HL-60 (cell line): Measurements from ENCODE around the gene NFIA.

Source experiments
- DNase-seq, 2 experiments: peaks; one replicate each; pipeline ENCODE4 v3.0.0-alpha.2; 2010 to 2020; ENCODE audit warnings: low read depth in 1 of 2, low spot score in 1 of 2
- H3K27ac ChIP-seq: fragments of 250-450 bp; sonication (Bioruptor Pico); replicated peaks from 2 replicates; pipeline ENCODE4 v1.5.1; 2020; ENCODE audit warnings: mild to moderate bottlenecking, moderate library complexity
- H3K27me3 ChIP-seq: fragments of 250-450 bp; sonication (Bioruptor Pico); 2 replicates; pipeline ENCODE4 v1.5.1; 2021; ENCODE audit warnings: mild to moderate bottlenecking, moderate library complexity; ENCODE audit not compliant: insufficient read depth, poor library complexity, severe bottlenecking
- H3K4me3 ChIP-seq: replicated peaks from 2 replicates; pipeline ENCODE4 v1.5.1; 2011; ENCODE audit warnings: mild to moderate bottlenecking, control low read depth, low read length; ENCODE audit not compliant: insufficient read depth
- GABPA ChIP-seq: IDR thresholded peaks from 2 replicates; pipeline ENCODE4 v1.6.1; 2012; ENCODE audit warnings: low read depth
- POLR2AphosphoS5 ChIP-seq: IDR thresholded peaks from 2 replicates; pipeline ENCODE4 v1.6.1; 2012; ENCODE audit warnings: low read depth
- SPI1 ChIP-seq: IDR thresholded peaks from 2 replicates; pipeline ENCODE4 v1.6.1; 2012; ENCODE audit warnings: low read depth, mild to moderate bottlenecking, borderline replicate concordance
- TF ChIP-seq, protein P1 (sequence below): IDR thresholded peaks from 2 replicates; pipeline ENCODE4 v1.6.1; 2012; ENCODE audit warnings: low read depth; ENCODE audit not compliant: insufficient replicate concordance
- TF ChIP-seq, protein P2 (sequence below): IDR thresholded peaks from one replicate; pipeline ENCODE4 v1.5.1; 2011; ENCODE audit warnings: low read length, control low read depth, inconsistent platforms; ENCODE audit not compliant: insufficient read depth

The NFIA gene

GRCh38 chr1:61368366-61368765 is 286.0 kb downstream of the NFIA start:
- no peak for TF ChIP-seq GABPA
- TF ChIP-seq, protein P1, sequence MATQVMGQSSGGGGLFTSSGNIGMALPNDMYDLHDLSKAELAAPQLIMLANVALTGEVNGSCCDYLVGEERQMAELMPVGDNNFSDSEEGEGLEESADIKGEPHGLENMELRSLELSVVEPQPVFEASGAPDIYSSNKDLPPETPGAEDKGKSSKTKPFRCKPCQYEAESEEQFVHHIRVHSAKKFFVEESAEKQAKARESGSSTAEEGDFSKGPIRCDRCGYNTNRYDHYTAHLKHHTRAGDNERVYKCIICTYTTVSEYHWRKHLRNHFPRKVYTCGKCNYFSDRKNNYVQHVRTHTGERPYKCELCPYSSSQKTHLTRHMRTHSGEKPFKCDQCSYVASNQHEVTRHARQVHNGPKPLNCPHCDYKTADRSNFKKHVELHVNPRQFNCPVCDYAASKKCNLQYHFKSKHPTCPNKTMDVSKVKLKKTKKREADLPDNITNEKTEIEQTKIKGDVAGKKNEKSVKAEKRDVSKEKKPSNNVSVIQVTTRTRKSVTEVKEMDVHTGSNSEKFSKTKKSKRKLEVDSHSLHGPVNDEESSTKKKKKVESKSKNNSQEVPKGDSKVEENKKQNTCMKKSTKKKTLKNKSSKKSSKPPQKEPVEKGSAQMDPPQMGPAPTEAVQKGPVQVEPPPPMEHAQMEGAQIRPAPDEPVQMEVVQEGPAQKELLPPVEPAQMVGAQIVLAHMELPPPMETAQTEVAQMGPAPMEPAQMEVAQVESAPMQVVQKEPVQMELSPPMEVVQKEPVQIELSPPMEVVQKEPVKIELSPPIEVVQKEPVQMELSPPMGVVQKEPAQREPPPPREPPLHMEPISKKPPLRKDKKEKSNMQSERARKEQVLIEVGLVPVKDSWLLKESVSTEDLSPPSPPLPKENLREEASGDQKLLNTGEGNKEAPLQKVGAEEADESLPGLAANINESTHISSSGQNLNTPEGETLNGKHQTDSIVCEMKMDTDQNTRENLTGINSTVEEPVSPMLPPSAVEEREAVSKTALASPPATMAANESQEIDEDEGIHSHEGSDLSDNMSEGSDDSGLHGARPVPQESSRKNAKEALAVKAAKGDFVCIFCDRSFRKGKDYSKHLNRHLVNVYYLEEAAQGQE: no peak
- TF ChIP-seq SPI1: no peak
- TF ChIP-seq POLR2AphosphoS5: no peak
- TF ChIP-seq, protein P2, sequence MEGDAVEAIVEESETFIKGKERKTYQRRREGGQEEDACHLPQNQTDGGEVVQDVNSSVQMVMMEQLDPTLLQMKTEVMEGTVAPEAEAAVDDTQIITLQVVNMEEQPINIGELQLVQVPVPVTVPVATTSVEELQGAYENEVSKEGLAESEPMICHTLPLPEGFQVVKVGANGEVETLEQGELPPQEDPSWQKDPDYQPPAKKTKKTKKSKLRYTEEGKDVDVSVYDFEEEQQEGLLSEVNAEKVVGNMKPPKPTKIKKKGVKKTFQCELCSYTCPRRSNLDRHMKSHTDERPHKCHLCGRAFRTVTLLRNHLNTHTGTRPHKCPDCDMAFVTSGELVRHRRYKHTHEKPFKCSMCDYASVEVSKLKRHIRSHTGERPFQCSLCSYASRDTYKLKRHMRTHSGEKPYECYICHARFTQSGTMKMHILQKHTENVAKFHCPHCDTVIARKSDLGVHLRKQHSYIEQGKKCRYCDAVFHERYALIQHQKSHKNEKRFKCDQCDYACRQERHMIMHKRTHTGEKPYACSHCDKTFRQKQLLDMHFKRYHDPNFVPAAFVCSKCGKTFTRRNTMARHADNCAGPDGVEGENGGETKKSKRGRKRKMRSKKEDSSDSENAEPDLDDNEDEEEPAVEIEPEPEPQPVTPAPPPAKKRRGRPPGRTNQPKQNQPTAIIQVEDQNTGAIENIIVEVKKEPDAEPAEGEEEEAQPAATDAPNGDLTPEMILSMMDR: no peak
- Histone ChIP-seq H3K27me3 (peaks cover 2% of the 10 kb centered on the region), H3K27ac (no peak overlapping the region), H3K4me3 (no peak overlapping the region)
- no peak for DNase-seq

GRCh38 chr1:61368876-61369275 is 286.5 kb downstream of the NFIA start:
- no peak for DNase-seq
- Histone ChIP-seq H3K27me3 (peaks cover 2% of the 10 kb centered on the region), H3K27ac (no peak overlapping the region), H3K4me3 (no peak overlapping the region)
- TF ChIP-seq, protein P2: no peak
- TF ChIP-seq POLR2AphosphoS5 (no peak), GABPA (no peak), SPI1 (no peak)
- TF ChIP-seq, protein P1: no peak

DNA sequence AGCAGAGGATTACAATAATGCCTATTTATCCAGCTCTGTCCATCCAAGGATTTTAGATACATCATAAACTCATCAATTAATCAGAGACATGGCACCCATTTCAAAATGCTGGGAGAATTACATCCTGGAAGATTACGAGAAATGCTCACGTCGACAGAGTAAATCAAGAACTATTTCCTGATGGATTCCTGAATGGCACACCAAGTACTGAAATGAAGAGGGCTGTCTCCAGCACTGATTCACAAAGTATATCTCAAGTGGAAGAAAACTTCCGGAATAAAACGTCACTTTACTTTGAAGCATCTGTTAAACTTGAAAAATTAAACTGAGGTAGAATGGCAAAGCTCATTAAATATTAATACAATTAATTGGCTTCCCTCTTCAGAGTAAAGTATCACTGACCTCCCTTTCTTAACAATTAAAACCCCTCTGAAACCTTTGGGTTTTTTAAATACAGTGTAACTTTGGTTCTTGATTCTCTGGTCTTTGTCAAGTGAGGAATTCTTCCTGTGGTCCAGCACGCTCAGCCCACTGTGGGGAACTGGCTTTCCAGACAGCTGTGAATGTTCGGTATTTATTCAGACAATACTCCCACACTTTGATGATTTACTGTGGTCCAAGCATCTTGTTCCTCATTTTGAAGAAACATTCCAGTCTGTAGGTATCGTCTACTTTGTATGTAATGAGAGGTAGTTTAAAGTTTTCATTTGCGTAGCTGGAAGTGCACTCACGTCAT is 288.0 kb downstream of the NFIA start:
- TF ChIP-seq POLR2AphosphoS5: no peak
- TF ChIP-seq, protein P2: no peak
- no peak for TF ChIP-seq GABPA
- no peak for TF ChIP-seq SPI1
- TF ChIP-seq, protein P1: no peak
- H3K27me3 ChIP-seq: peaks cover 2% of the 10 kb centered on the region
- DNase-seq: no peak
- no peak overlapping the region for H3K27ac ChIP-seq
- H3K4me3 ChIP-seq: no peak overlapping the region
